ENCODE data around the gene CES2.

GRCh38 chr16:66917741-66918140 lies 17.6 kb upstream of the CES2 start:
- TF ChIP-seq CTCF (IDR thresholded peaks at IDR 0.05) (no peak), POLR2A (IDR thresholded peaks at IDR 0.05) (no peak)

All from Peyer's patch (tissue), 4 donors.